Neural progenitor cell (in vitro differentiated cells): Measurements from ENCODE around the gene WDR27. TPM values are rescaled to one million over a fixed set of nuclear protein-coding genes. Genes with fewer than 3 reads are reported as not detected.

Experiments used
- DNase-seq: peaks from one replicate; pipeline ENCODE4 v3.0.0-alpha.2; 2016; ENCODE audit warnings: low spot score
- H2AFZ ChIP-seq: fragments of 200-600 bp; sonication (generic); replicated peaks from 2 replicates; pipeline ENCODE4 v1.6.1; 2016; ENCODE audit warnings: antibody characterized with exemption
- H3F3A ChIP-seq: fragments of 200-600 bp; sonication (generic); 2 replicates; pipeline ENCODE4 v1.6.1; 2016; ENCODE audit warnings: antibody characterized with exemption, low read depth
- H3K27ac ChIP-seq: fragments of 200-600 bp; sonication (generic); 2 replicates; pipeline ENCODE4 v1.5.1; 2016; ENCODE audit warnings: mild to moderate bottlenecking
- H3K27me3 ChIP-seq: fragments of 200-600 bp; sonication (generic); 2 replicates; pipeline ENCODE4 v1.6.1; 2016; ENCODE audit warnings: mild to moderate bottlenecking, moderate library complexity
- H3K36me3 ChIP-seq: fragments of 200-600 bp; sonication (generic); 2 replicates; pipeline ENCODE4 v1.5.1; 2016
- H3K4me1 ChIP-seq: fragments of 200-600 bp; sonication (generic); 2 replicates; pipeline ENCODE4 v1.6.1; 2016; ENCODE audit warnings: mixed run types
- H3K4me2 ChIP-seq: fragments of 200-600 bp; sonication (generic); 2 replicates; pipeline ENCODE4 v1.6.1; 2016
- H3K4me3 ChIP-seq: fragments of 200-600 bp; sonication (generic); 2 replicates; pipeline ENCODE4 v1.5.1; 2016
- H3K79me2 ChIP-seq: fragments of 200-600 bp; sonication (generic); 2 replicates; pipeline ENCODE4 v1.6.1; 2016; ENCODE audit warnings: low read depth
- H3K9ac ChIP-seq: fragments of 200-600 bp; sonication (generic); 2 replicates; pipeline ENCODE4 v1.6.1; 2016
- H3K9me3 ChIP-seq: fragments of 200-600 bp; sonication (generic); 2 replicates; pipeline ENCODE4 v1.5.1; 2016; ENCODE audit warnings: low read depth
- H4K20me1 ChIP-seq: fragments of 200-600 bp; sonication (generic); 2 replicates; pipeline ENCODE4 v1.6.1; 2016; ENCODE audit warnings: low read depth
- H3K27ac Mint-ChIP-seq: 3 replicates; pipeline ENCODE4 v1.8.0; 2021; ENCODE audit warnings: mixed read lengths
- H3K27me3 Mint-ChIP-seq: 2 replicates; pipeline ENCODE4 v1.8.0; 2022; ENCODE audit warnings: low read depth, mild to moderate bottlenecking, inconsistent platforms, moderate library complexity, mixed read lengths; ENCODE audit not compliant: insufficient read depth
- H3K36me3 Mint-ChIP-seq: 3 replicates; pipeline ENCODE4 v1.8.0; 2021; ENCODE audit warnings: mixed read lengths
- H3K4me1 Mint-ChIP-seq: 3 replicates; pipeline ENCODE4 v1.8.0; 2021; ENCODE audit warnings: mixed read lengths
- H3K4me3 Mint-ChIP-seq: 3 replicates; pipeline ENCODE4 v1.8.0; 2021; ENCODE audit warnings: mild to moderate bottlenecking, moderate library complexity, mixed read lengths
- H3K9me3 Mint-ChIP-seq: 3 replicates; pipeline ENCODE4 v1.8.0; 2020; ENCODE audit warnings: mixed read lengths
- CTCF ChIP-seq: fragments of 200-600 bp; sonication (generic); IDR thresholded peaks from 2 replicates; pipeline ENCODE4 v1.5.1; 2017; ENCODE audit warnings: antibody characterized with exemption, mild to moderate bottlenecking
- EZH2 ChIP-seq: fragments of 200-600 bp; sonication (generic); IDR thresholded peaks from 2 replicates; pipeline ENCODE4 v1.6.1; 2017; ENCODE audit warnings: antibody characterized with exemption, mild to moderate bottlenecking, moderate library complexity
- EZH2phosphoT487 ChIP-seq: fragments of 200-600 bp; sonication (generic); IDR thresholded peaks from 2 replicates; pipeline ENCODE4 v1.6.1; 2017; ENCODE audit warnings: antibody characterized with exemption
- total RNA-seq: library from RNA; depleted of rRNA; stranded (reverse); fragments of >200 nt; gene quantifications from 2 replicates; pipeline ENCODE4 v1.2.3, GENCODE V29; 2015; ENCODE audit warnings: low replicate concordance

The WDR27 gene
- total RNA-seq, 1 donor from 2014 or later: 69.0 TPM

- no peak overlapping the region for H2AFZ ChIP-seq
These were observed 155.8 kb downstream of the WDR27 start for GRCh38 chr6:169545982-169546381.

DNA sequence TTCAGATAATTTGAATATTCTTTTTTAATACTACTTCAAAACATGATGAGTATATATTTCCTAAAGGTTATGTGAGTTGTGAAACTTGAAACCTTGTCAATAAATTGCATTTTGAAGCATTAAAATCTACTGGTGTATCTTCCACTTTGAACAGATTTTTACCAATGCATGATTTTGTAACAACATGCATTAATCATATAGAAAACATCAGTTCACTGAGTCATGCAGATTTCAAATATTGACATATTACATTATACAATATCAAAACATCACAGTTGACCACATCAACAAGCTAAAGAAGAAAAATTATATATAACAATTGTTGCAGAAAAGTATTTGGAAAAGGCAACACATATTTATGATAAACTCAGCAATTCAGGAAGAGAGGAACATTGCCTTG, 158.1 kb downstream of the WDR27 start:
- no peak for TF ChIP-seq EZH2
- no peak for TF ChIP-seq CTCF
- no peak for TF ChIP-seq EZH2phosphoT487
- H3K9me3 ChIP-seq: peaks cover 11% of the 10 kb centered on the region

More at GRCh38 chr6:169545982-169546381, 155.8 kb downstream of the WDR27 start:
- Mint-ChIP-seq H3K4me1 (no peaks in the 10 kb centered on the region), H3K4me3 (no peak overlapping the region), H3K36me3 (peaks cover 5% of the 10 kb centered on the region), H3K9me3 (peaks cover 13% of the 10 kb centered on the region), H3K27ac (no peak overlapping the region), H3K27me3 (no peaks in the 10 kb centered on the region)
- no peak for DNase-seq
- Histone ChIP-seq H4K20me1 (no peaks in the 10 kb centered on the region), H3K4me2 (no peak overlapping the region), H3K79me2 (no peaks in the 10 kb centered on the region), H3K4me3 (no peak overlapping the region), H3K9me3 (peaks cover 15% of the 10 kb centered on the region), H3K27ac (no peak overlapping the region), H3K4me1 (no peaks in the 10 kb centered on the region), H3K9ac (no peak overlapping the region), H3F3A (no peaks in the 10 kb centered on the region), H3K27me3 (no peaks in the 10 kb centered on the region), H3K36me3 (no peaks in the 10 kb centered on the region)
- TF ChIP-seq CTCF: no peak
- no peak for TF ChIP-seq EZH2
- TF ChIP-seq EZH2phosphoT487: no peak

GRCh38 chr6:169542491-169542890, 159.3 kb downstream of the WDR27 start:
- TF ChIP-seq EZH2phosphoT487 (no peak), EZH2 (no peak), CTCF (no peak)
- H3F3A ChIP-seq: no peaks in the 10 kb centered on the region
- H3K4me1 ChIP-seq: no peaks in the 10 kb centered on the region
- H3K27me3 ChIP-seq: no peaks in the 10 kb centered on the region
- H4K20me1 ChIP-seq: no peaks in the 10 kb centered on the region
- H3K4me1 Mint-ChIP-seq: no peaks in the 10 kb centered on the region
- H3K36me3 Mint-ChIP-seq: peaks cover 7% of the 10 kb centered on the region
- H3K9me3 Mint-ChIP-seq: peaks cover 4% of the 10 kb centered on the region
- no peaks in the 10 kb centered on the region for H3K36me3 ChIP-seq
- no peak overlapping the region for H3K4me3 ChIP-seq
- no peak overlapping the region for H2AFZ ChIP-seq
- no peak overlapping the region for H3K4me2 ChIP-seq
- H3K27ac Mint-ChIP-seq: no peak overlapping the region
- H3K27ac ChIP-seq: no peak overlapping the region
- no peaks in the 10 kb centered on the region for H3K79me2 ChIP-seq
- peaks cover 4% of the 10 kb centered on the region for H3K9me3 ChIP-seq
- H3K9ac ChIP-seq: no peak overlapping the region
- DNase-seq: no peak
- H3K4me3 Mint-ChIP-seq: no peak overlapping the region
- peaks cover 2% of the 10 kb centered on the region for H3K27me3 Mint-ChIP-seq

More for the DNA sequence above, 158.1 kb downstream of the WDR27 start:
- Histone ChIP-seq H3K27me3 (no peaks in the 10 kb centered on the region), H3K9ac (no peak overlapping the region), H2AFZ (no peak overlapping the region), H3K4me3 (no peak overlapping the region), H3K36me3 (no peaks in the 10 kb centered on the region), H3F3A (no peaks in the 10 kb centered on the region), H3K4me1 (no peaks in the 10 kb centered on the region), H3K79me2 (no peaks in the 10 kb centered on the region), H4K20me1 (no peaks in the 10 kb centered on the region), H3K4me2 (no peak overlapping the region), H3K27ac (no peak overlapping the region)
- Mint-ChIP-seq H3K9me3 (peaks cover 11% of the 10 kb centered on the region), H3K4me1 (no peaks in the 10 kb centered on the region), H3K27me3 (peaks cover 2% of the 10 kb centered on the region), H3K4me3 (no peak overlapping the region), H3K36me3 (peaks cover 7% of the 10 kb centered on the region), H3K27ac (no peak overlapping the region)
- DNase-seq: no peak
